OCI-LY3 (cell line): ENCODE measurements around the gene HEATR3.
A peak's percentile ranks its signal among the peaks of the same experiment; 100 is the strongest.

ENCODE experiments used
- H2AFZ ChIP-seq: fragments of 200-600, 300-600 bp; shearing (Covaris generic); 2 replicates; pipeline ENCODE4 v1.6.0; 2014; ENCODE audit warnings: antibody characterized with exemption, low read depth, low read length
- H3K27ac ChIP-seq: fragments of 200-600, 300-600 bp; sonication (generic); 2 replicates; pipeline ENCODE4 v1.5.1; 2014; ENCODE audit warnings: mild to moderate bottlenecking, low read length, moderate library complexity, mixed read lengths
- H3K27me3 ChIP-seq: fragments of 200-600, 300-600 bp; sonication (generic); 2 replicates; pipeline ENCODE4 v1.6.1; 2014; ENCODE audit warnings: low read depth, low read length, mixed read lengths
- H3K36me3 ChIP-seq: fragments of 200-600, 300-600 bp; sonication (generic); replicated peaks from 2 replicates; pipeline ENCODE3; 2014; ENCODE audit warnings: low read depth, low read length, mixed read lengths
- H3K4me1 ChIP-seq: fragments of 300-600, 200-600 bp; sonication (generic); 2 replicates; pipeline ENCODE4 v1.6.1; 2014; ENCODE audit warnings: low read length, mixed read lengths
- H3K4me2 ChIP-seq: fragments of 200-600, 300-600 bp; sonication (generic); 2 replicates; pipeline ENCODE4 v1.6.1; 2014; ENCODE audit warnings: low read length, mixed read lengths
- H3K4me3 ChIP-seq: fragments of 300-600, 200-600 bp; sonication (generic); 2 replicates; pipeline ENCODE4 v1.5.1; 2014; ENCODE audit warnings: antibody characterized with exemption, mild to moderate bottlenecking, low read length, moderate library complexity
- H3K79me2 ChIP-seq: fragments of 300-600, 200-600 bp; shearing (Covaris generic); 2 replicates; pipeline ENCODE4 v1.6.1; 2014; ENCODE audit warnings: mild to moderate bottlenecking, low read length, mixed read lengths
- H3K9ac ChIP-seq: fragments of 300-600, 200-600 bp; shearing (Covaris generic); 2 replicates; pipeline ENCODE4 v1.6.0; 2014; ENCODE audit warnings: mild to moderate bottlenecking, low read length, moderate library complexity
- H3K9me3 ChIP-seq: fragments of 200-600, 300-600 bp; shearing (Covaris generic); 2 replicates; pipeline ENCODE4 v1.6.1; 2014; ENCODE audit warnings: low read length, mixed read lengths; ENCODE audit not compliant: insufficient read depth
- H4K20me1 ChIP-seq: fragments of 200-600, 300-600 bp; sonication (generic); 2 replicates; pipeline ENCODE4 v1.6.1; 2016; ENCODE audit warnings: low read length, mixed read lengths; ENCODE audit not compliant: insufficient read depth
- CTCF ChIP-seq: fragments of 200-600, 300-600 bp; sonication (generic); IDR thresholded peaks from 2 replicates; pipeline ENCODE4 v1.5.1; 2014; ENCODE audit warnings: antibody characterized with exemption, low read length, low read depth
- EZH2phosphoT487 ChIP-seq: fragments of 200-600 bp; shearing (Covaris generic); IDR thresholded peaks from 2 replicates; pipeline ENCODE4 v1.6.1; 2018; ENCODE audit warnings: antibody characterized with exemption, mixed run types, low read depth

HEATR3 gene

GRCh38 chr16:50155925-50156324, 90.2 kb downstream of the HEATR3 start:
- no peak for TF ChIP-seq CTCF
- TF ChIP-seq EZH2phosphoT487 = no peak
- no peaks in the 10 kb centered on the region for H3K9me3 ChIP-seq
- peaks cover 23% of the 10 kb centered on the region for H3K4me1 ChIP-seq
- no peak overlapping the region for H2AFZ ChIP-seq
- peaks cover 10% of the 10 kb centered on the region for H3K36me3 ChIP-seq
- peak overlapping the region; percentile 95 for H3K4me2 ChIP-seq
- H3K4me3 ChIP-seq = peak overlapping the region; percentile 100
- H3K79me2 ChIP-seq = peaks cover 75% of the 10 kb centered on the region
- no peak overlapping the region for H3K27ac ChIP-seq
- peaks cover 45% of the 10 kb centered on the region for H4K20me1 ChIP-seq
- no peaks in the 10 kb centered on the region for H3K27me3 ChIP-seq
- H3K9ac ChIP-seq = no peak overlapping the region
